ENCODE measurements around the gene IRX5.

The IRX5 gene

GRCh38 chr16:54953461-54953860 lies 22.8 kb downstream of the IRX5 start:
- DNase-seq: no peak

- no peak for DNase-seq
These were observed 23.6 kb downstream of the IRX5 start for GRCh38 chr16:54954220-54954619.

- no peak for DNase-seq
These were observed 25.1 kb downstream of the IRX5 start for GRCh38 chr16:54955757-54956156.

- DNase-seq: no peak
These were observed 26.9 kb downstream of the IRX5 start for GRCh38 chr16:54957403-54958166.

GRCh38 chr16:54962045-54962444 lies 31.4 kb downstream of the IRX5 start:
- DNase-seq: no peak

- no peak for DNase-seq
These were observed 33.6 kb downstream of the IRX5 start for GRCh38 chr16:54964239-54964638.

DNA sequence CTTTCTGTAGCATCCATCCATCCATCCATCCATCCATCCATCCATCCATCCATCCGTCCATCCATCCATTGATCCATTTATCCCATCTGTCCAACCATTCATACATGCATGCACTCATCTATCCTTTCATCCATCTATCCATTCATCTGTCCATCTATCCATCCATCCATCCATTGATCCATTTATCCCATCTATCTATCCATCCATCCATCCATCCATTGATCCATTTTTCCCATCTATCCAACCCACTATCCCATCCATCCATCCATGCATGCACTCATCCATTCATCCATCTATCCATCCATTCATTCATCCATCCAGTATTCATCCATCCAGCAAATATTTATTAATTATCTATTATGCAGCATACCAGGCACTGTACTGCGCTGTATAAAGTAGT lies 34.8 kb downstream of the IRX5 start:
- no peak for DNase-seq

DNA sequence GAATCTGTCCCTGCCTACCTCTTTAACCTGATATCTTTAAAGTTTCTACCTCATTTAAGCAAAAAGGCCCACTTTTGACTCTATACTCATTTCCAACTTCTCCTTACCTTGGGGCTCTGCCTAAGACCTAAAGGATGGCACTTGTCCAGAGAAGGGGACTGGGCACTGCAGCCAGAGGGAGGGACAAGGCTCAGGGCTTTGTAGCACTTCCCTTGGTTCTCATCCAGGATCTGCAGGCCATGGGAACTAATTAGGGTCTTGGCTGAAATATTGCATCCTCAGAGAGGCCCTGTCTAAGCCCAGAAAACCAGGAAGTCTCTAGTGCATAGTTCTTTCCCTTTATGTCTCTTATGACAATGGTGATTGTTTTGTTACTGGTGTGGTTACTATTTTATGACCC lies 37.3 kb downstream of the IRX5 start:
- no peak for DNase-seq

DNA sequence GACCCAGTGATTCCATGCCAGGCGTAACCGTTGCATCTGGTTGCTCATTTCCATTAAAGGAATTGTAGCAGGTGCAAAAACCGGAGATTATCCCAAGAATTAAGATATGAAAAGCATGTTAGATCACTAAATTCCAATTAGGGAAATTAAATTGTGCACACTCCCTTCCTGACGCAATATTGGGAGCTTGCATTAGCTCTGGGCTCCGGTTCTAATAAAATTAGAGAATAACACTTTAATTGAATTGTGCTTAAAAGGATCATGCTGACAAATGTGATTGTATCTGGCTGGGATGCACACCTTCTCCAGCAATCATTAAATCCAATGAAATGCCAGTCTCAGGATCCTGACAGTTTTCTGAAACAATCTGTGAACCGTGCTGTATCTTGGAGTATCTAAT lies 38.1 kb downstream of the IRX5 start:
- no peak for DNase-seq

DNA sequence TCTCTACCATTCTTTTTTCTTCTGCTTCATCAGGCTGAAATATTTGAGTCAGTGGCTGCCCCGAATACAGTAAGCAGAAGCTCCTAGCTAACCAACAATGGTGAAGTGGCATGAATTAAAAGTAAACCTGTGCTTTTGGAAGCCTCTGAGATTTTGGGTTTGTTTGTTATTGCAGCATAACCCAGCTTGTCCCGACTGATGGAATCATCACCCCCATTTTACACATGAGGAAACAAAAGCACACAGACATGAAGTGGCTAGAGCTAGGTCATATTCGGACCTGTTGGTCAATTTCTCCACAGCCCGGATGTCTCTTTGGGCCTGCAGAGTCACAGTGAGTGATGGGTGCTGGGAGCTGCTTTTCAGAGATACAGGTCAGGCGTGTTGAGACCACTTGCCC lies 39.4 kb downstream of the IRX5 start:
- DNase-seq: no peak

DNA sequence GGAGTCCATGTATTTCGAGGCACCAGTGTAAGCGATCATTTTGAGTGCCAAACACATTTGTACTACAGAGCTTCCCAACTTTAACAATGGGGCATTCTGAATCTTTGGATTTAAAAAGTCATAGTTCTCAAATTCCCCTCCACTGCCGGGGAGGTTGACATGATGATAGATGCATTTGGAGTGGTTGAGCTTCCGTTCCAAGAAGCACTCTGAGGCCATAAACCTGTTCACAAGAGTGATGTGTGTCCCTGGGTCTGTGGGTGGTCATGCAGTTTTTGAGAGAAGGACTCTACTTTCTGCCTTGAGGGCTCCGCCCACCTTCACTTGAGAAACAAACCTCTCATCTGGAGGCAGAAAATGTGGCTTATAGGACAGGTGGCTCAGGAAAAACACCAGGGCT lies 43.7 kb downstream of the IRX5 start:
- DNase-seq: no peak

DNA sequence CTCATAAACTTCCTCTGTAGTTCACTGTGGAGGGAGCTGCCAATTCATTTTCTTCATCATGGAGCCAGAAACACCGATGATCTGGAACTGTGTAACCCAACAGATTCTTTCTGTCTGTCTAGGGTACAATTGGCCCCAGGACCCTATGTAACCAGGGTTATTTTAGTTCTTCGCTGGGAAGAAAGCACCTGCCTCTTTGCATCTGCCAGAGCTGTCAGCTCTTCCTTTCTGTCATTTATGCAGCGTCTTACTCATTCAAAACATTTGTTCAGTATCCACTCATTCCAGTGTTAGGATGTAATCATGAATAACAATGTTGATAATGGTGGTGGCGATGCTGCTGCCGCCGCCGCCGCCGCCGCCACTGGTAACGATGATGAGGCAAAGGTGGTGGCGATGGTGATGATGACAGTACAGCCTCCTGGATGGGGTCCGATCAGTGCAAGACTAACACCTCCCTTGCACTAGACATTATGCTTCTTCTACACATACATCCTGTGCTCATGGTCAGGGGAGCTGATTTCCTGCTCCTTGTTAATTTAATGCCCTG lies 46.1 kb downstream of the IRX5 start:
- no peak for DNase-seq

GRCh38 chr16:54977211-54977610 lies 46.5 kb downstream of the IRX5 start:
- DNase-seq: no peak

DNA sequence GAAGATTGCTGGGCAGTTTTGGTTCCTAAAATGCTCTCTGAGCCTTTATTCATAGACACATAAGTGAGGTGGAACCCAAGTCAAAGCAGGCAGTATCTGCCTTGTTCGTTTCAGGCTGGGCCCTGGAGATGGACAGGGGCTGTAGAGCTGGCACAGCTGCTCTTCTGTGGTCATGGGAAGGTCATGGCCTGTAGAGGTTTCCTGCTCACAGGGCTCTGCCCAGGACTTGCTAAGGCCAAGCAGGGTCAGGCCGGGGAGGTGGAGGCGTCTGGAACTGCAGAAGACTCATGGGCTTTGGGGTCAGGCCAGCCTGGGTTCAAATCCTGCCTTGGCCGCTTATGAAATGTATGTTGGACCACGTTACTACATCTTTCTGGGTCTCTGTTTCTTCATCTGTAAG lies 50.2 kb downstream of the IRX5 start:
- DNase-seq: no peak
